Limb (tissue), 2 donors: ENCODE results near the gene NOB1.
A peak's percentile ranks its signal among the peaks of the same experiment; 100 is the strongest.

Experiments
- DNase-seq, 2 donors: peaks; one replicate each; pipeline ENCODE4 v3.0.0-alpha.2; 2016; ENCODE audit errors: extremely low spot score in 2 of 2

The NOB1 gene

DNA sequence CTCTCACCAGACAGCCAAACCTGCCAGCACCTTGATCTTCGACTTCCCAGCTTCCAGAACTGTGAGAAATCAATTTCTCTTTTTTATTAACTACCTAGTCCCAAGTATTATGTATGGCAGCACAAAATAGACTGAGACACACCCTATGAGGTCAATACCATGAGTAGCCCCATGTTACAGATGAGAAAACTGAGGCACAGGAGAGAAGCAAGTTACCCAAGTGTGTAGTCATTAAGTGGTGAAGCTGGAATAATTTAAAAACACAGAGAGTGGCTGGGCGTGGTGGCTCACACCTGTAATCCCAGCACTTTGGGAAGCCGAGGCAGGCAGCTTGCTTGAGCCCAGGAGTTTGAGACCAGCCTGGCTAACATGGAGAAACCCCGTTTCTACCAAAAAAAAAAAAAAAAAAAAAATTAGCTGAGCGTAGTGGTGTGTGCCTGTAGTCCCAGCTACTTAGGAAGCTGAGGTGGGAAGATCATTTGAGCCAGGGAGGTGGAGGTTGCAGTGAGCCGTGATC lies 33.2 kb downstream of the NOB1 start:
- DNase-seq: no peak

DNA sequence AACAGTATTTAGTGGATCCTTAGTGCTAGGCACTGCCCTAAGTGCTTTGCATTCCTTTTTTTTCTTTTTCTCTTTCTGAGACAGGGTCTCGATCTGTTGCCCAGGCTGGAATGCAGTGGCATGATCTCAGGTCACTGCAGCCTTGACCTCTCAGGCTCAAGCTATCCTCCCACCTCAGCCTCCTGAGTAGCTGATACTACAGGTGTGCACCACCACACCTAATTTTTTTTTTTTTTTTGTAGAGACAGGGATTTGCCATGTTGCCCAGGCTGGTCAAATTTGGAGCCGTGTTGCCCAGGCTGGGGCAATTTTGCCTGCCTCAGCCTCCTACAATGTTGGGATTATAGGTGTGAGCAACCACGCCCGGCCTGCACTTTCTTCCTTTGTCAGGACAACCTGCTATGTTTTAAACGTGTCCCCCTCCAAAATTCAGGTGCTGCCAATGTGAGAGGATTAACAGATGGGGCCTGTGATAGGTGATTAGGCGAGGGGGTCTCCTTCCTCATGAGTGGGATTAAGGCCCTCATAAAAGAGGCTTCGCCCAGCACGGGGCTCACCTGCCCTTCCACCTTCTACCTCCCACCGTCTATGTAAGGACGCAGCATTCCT lies 33.8 kb downstream of the NOB1 start:
- no peak for DNase-seq

DNA sequence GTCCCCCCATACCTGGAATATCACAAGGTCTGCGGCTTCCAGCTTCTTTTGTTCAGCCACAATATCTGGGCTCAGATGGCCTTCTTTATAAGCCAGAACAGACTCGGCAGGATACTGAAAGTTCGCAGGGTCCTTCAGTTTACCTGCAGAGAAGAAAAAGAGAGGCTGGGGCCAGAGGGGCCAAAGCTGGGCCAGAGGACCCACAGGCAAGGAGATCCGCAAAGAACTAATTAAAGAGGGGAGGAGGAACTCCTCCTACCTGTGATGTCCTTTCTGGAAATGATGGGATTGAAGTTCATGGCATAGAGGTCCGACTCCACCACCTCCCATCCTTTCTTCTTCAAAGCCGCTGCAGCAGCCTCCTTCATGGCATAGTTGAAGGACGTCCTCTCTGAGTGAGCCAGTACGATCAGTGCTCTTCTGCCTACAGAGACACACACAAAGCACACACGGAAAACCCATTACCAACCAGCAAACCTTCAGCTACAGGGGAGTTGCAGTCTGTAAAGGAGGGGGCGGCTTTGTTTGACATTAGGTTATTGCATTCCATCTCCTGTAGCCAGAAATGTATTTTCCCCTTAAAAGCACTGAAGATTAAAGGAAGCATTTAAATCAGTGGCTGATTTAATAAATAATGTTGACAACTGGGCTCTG lies 36.5 kb downstream of the NOB1 start:
- no peak for DNase-seq

DNA sequence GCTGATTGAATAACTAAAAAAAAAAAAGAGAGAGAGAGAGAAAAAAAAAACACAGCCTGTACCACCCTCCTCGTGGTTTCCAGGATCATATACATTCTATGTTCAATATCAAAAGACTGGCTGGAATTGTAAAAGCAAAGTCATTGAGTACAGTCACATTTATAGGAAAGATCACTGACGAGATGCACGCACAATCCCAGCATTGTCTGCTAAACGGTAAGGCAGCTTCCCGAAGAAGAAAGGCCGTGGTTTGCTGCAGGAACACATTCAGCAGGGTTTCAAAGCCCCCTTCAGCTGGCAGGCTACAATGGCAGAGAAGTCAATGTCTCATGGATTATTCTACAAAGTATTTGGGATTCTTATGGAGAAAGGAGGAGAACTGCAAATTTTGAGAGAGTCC lies 37.7 kb downstream of the NOB1 start:
- DNase-seq: no peak

DNA sequence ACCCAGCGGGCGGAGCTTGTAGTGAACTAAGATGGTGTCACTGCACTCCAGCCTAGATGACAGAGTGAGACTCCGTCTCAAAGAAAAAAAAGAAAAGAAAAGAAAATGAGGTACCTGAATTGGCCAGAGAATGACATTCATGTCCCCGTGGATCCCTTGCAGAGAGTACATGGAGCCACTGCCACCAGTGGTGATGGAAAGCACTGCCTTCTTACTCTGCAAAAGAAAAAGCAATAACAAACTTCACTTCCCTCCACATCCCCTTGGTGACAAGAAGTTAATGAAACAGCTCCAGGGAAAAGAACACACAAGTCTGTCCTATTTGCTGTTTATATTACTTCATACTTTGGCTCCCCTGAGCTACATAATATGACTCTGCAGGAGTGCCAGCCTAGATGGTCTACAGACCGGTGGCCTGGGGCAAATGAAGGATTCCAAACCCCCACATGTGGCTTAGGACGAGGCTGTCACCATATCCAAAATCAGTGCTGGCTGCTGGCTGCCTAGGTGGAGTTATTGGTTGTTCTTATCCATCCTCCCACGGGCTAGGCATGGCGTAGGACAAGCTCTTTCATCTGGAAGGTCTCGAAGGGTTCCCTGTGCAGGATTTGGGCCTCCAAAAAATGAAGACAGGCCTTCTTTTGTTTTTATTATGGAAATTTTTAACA lies 41.7 kb downstream of the NOB1 start:
- no peak for DNase-seq

DNA sequence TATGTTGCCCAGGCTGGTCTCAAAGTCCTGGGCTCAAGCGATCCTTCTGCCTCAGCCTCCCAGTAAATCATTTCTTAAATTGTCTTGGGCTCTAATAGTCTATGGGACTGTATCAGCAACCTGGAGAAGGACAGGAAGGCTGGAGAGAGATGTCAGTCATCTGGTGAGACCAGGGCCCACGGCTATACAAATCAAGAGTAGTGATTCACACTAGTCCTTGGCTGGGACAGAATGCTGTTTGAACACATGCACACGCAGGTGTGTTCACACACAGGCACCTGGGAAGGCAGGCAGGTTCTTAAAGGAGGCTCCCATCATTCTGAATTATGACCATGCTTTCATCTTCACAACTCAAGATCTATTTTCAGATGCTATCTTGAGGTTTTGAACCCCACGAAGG lies 42.4 kb downstream of the NOB1 start:
- DNase-seq: no peak

DNA sequence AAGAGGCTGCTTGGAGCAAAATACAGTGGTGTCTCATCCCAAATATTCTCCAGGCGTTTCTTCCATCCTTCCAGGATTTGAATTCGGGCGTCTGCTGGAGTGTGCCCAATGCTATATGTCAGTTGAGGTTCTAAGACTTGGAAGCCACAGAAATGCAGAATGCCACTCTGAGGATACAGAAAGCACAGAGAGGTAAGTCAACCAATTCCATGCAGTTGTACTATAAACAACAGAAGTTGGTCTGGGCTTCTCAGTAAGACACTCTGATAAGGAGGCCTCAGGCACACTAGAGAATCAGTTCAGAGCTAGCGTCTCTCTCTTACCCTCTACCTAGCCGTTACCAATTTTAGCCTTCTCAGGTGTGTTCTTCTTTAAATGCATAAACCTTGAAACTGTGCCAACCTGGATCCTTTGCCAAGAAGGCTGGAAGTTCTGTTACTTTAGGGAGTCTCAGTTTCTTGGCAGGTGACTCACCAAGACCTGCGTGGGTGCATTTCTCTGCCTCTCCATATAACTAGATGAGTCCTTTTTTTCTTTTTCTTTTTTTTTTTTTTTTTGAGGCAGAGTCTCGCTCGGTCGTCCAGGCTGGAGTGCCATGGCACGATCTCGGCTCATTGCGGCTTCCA lies 43.5 kb downstream of the NOB1 start:
- no peak for DNase-seq

DNA sequence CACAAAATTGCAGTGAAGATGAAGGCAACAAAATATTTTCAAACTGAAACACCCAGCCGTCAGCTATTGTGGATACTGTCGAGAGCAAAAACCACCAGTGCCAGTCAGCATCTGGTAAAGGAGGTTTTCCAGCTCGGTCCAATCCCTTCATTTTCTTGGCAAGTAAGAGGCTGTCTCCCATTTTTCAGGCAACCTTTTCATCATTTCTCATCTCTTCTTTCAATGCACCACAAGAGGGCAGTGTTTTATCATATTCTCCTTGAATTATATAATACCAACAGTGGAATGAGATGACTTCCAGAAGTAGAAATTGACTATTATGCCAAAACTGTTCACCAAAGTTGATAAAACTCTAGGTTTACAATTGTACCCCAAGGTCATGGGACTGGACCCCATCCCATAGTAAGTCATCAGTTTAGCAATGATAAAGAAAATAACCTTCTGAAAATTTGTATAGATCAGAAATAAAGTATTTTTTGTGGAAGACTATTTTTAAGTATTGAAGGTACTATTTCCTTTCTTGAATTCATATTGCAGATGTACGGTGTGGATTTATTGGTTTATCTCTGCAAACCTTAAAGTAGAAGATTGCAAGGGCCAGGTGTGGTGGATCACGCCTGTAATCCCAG lies 45.2 kb downstream of the NOB1 start:
- DNase-seq: peak in 1 of 2 donors; percentile 86

DNA sequence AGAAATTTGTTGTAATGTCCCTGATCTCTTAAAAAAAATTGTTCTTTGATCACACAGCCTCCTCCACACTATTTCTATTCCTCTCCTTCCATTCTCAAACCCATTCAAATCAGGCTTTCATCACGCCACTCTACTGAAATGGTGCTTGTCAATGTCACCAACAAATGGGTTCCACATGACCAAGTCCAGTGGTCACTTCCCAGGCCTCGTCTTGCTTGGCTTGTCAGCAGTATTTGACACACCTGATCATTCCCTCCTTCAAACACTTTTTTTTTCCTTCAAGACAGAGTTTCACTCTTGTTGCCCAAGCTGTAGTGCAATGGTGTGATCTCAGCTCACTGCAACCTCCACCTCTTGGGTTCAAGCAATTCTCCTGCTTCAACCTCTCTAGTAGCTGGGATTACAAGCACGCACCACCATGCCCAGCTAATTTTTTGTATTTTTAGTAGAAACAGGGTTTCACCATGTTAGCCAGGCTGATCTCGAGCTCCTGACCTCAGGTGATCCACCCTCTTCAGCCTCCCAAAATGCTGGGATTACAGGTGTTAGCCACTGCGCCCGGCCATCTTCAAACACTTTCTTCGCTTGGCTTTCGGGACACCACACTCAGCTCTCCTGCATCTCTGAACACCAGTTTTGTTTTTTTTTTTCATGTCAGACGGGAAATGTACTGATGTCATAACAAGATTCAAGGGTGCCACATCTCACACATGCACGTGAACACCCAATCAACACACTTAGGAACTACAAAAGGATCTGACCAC lies 46.6 kb downstream of the NOB1 start:
- DNase-seq: no peak

DNA sequence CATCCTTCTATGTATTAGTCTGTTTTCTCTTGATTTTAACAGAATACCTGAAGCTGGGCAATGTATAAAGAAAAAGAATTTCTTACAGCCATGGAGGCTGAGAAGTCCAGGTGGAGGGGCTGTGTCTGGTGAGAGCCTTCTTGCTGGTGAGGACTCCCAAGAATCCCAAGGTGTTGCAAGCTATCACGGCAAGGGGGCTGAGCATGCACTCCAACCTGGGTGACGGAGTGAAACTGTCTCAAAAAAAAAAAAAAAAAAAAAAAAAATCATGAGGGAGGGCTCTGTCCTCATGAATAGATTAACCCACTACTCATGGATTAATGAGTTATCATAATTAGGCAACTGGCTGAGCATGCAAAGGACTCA lies 47.8 kb downstream of the NOB1 start:
- no peak for DNase-seq

DNA sequence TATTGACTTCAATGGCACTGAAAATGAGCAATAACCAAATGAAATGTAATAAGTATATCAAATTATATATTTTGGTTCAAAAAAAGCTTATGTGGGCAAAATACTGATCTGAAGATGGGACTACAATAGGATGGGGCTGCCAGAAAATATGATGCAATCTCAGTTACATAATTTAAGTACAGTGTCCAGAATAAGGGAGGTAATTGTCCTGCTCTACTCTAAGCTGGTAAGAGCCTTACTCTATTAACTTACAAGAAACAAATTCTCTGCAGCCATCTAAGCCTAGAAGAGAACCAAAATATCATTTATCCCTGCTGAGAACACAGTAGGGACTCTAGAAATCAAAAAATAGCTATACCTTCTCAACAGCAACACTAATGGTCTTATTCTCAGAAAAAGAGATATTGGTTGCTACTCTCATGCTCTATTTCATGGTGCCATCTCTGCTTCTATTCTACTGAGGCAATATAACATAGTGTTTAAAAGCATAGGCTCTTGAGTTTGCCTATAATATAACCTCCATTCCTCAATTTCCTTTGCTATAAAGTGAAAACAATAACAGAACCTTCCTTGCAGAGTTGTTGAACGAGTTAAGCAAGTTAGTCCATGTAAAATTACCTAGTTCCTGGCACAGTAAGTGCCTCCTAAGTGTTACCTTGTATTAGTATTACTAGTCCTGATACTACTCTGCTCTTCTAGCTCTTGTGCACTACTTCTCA lies 48.3 kb downstream of the NOB1 start:
- DNase-seq: no peak

DNA sequence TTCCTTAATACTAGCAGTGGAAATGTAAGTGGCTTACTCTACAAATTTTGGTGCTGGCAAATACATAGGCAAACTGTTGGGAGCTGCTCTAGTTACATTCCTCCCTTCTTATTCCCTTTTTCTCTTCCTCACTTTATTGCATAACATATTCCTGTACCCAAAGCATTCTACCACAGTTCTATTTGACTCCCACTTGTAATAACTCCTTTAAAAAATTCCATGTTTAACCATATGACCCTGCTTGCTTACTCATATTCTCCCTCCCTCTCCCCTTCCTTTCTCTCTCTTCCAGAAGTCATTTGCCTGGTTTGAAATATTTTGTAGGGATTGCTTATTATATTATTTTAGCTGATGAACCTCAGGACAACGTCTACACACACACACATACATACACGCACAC lies 51.1 kb downstream of the NOB1 start:
- no peak for DNase-seq

DNA sequence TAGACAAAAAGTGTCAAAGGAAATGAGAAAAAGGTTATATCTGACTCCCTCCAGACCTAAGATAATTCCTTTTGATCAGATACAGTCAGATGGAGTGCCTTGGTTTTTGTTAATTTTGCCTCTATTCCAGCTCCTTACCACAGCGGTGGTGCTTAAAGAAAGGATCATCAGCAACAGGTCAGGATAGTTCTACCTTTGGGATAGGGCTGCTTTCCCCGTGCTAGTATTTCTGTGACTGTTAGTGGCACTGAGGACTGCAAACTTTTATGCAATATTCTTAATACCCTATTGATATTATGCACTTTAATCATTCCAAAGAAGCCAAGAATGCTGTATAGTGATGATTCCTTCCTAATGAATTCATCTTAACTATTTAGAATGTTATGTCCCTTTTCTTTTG lies 52.9 kb downstream of the NOB1 start:
- DNase-seq: no peak

DNA sequence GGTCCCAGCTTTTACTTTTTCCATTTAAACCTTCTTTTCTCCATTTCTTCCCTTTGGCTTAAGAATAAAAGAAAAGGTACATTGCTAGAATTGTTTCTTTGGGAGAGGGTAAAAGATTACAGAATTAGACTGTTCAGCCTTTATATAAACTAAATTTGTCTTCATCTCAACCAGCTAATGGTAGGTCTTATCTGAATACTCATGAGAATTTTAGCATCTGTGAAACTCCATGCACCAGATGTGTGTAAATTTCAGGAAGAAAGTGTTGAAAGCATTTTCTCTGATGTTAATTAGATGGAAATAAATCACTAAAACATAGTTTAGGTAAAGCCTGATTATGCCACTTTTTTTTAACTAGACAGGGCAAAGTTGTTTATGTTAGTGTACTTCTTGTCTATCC lies 53.3 kb downstream of the NOB1 start:
- DNase-seq: no peak

DNA sequence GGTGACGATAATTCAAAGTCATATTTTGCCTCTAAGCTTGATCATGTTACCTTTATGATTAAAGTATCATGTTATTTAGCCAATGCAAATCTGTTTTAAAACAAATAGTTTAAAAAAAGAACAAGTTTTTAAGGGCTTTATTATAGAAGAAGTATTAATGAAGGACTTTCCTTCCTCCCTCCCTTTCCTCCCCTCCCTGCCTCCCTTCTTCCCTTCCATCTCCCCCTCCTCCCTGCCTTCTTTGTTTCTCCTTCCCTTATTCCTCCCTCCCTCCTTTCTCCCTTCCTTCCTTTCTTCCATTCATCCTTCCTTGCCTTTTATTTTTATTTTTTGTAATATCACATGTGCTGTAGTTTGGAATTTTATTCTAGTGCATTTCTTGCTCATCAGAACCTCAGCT lies 54.8 kb downstream of the NOB1 start:
- DNase-seq: no peak

DNA sequence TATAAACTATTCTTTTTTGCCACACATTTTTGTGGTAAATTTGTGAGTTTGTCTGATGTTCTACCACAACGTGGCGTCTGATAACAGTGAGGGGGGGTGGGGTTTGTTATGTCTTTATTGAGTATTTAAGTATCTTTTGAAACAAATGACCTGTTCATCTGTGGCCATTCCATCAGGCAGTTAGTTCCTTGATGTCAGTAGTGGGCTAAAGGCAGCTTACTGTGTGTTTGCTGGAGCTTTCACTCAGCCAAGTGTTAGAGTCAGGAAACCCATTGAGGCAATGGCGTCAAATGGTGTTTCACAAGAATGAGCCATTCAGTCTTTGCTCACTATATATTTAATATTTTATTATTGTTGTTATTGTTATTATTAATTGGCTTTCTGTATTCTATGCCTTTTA lies 56.3 kb downstream of the NOB1 start:
- no peak for DNase-seq

DNA sequence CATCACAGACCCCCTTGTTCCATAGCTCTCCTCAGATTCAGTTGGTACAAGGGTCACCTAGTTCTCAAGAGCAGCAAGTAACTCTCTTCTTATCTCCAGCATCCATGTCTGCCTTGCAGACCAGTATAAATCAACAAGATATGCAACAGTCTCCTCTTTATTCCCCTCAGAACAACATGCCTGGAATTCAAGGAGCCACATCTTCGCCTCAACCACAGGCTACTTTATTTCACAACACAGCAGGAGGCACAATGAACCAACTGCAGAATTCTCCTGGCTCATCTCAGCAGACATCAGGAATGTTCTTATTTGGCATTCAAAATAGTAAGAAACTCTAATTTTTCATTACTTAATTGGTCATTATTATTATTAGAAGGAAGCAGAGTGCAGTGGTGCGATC lies 60.8 kb downstream of the NOB1 start:
- no peak for DNase-seq

DNA sequence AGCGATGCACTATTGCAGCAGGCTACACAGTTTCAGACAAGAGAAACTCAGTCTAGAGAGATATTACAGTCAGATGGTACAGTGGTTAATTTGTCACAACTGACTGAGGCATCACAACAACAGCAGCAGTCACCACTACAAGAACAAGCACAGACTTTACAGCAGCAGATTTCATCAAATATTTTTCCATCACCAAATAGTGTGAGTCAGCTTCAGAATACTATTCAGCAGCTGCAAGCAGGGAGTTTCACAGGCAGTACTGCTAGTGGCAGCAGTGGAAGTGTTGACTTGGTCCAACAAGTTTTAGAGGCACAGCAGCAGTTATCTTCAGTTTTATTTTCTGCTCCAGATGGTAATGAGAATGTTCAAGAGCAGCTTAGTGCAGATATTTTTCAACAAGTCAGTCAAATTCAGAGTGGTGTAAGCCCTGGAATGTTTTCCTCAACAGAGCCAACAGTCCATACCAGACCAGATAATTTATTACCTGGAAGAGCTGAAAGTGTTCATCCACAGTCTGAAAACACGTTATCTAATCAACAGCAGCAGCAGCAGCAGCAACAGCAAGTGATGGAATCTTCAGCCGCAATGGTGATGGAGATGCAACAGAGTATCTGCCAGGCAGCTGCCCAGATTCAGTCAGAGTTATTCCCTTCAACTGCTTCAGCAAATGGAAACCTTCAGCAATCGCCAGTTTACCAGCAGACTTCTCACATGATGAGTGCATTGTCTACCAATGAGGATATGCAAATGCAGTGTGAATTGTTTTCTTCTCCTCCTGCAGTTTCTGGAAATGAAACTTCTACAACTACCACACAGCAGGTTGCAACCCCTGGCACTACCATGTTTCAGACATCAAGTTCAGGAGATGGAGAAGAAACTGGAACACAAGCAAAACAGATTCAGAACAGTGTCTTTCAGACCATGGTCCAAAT lies 62.5 kb downstream of the NOB1 start:
- DNase-seq: no peak
